Neuron (in vitro differentiated cells): ENCODE results near the gene CTNNA2.
"Not testable (repeated sequence)": the region's sequence is repeated elsewhere in the genome, so short reads cannot be mapped to it uniquely, and the experiment has no call there.

Experiments used
- H2AFZ ChIP-seq: one replicate; pipeline ENCODE4 v1.6.1; 2013; ENCODE audit warnings: low read depth, mild to moderate bottlenecking, inconsistent platforms, low read length, moderate library complexity
- H3K27me3 ChIP-seq: one replicate; pipeline ENCODE4 v1.6.1; 2013; ENCODE audit warnings: low read length; ENCODE audit not compliant: insufficient read depth
- H3K36me3 ChIP-seq: one replicate; pipeline ENCODE4 v1.6.1; 2013; ENCODE audit warnings: low read length; ENCODE audit not compliant: insufficient read depth
- H3K4me1 ChIP-seq: one replicate; pipeline ENCODE4 v1.6.1; 2013; ENCODE audit warnings: low read length; ENCODE audit not compliant: insufficient read depth
- H3K4me3 ChIP-seq: 2 replicates; pipeline ENCODE4 v1.5.1; 2013; ENCODE audit warnings: mild to moderate bottlenecking, low read length, moderate library complexity
- H3K9me3 ChIP-seq: one replicate; pipeline ENCODE4 v1.6.1; 2013; ENCODE audit warnings: low read length

CTNNA2 gene

GRCh38 chr2:80169811-80170594 lies 657.2 kb downstream of the CTNNA2 start:
- Histone ChIP-seq H3K36me3 (no peaks in the 10 kb centered on the region), H2AFZ (no peak overlapping the region), H3K4me1 (no peaks in the 10 kb centered on the region), H3K4me3 (no peak overlapping the region), H3K9me3 (no peaks in the 10 kb centered on the region), H3K27me3 (no peaks in the 10 kb centered on the region)

DNA sequence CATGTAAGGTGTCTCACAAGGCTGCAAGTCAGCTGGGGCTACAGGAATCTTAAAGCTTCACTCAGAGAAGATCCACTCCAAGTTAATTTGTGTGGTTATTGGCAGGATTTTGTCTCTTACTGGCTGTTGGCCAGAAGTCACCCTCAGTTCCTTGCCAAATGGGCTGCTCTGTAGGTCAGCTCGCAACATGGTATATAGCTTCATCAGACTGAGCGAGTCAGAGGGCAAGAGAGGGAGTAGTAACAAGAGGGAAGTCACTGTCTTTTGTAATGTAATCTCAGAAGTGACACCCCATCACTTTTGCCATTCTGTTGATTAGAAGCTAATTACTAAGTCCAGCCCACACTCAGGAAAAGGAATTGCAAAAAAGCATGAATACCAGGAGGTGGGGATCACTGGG lies 672.2 kb downstream of the CTNNA2 start:
- Histone ChIP-seq H3K4me1 (no peaks in the 10 kb centered on the region), H3K4me3 (no peak overlapping the region), H3K27me3 (no peaks in the 10 kb centered on the region), H3K36me3 (no peaks in the 10 kb centered on the region), H3K9me3 (no peaks in the 10 kb centered on the region), H2AFZ (no peak overlapping the region)

- H3K4me1 ChIP-seq, result no peaks in the 10 kb centered on the region
- no peaks in the 10 kb centered on the region for H3K9me3 ChIP-seq
- no peaks in the 10 kb centered on the region for H3K27me3 ChIP-seq
- H3K4me3 ChIP-seq, result no peak overlapping the region
- no peaks in the 10 kb centered on the region for H3K36me3 ChIP-seq
- no peak overlapping the region for H2AFZ ChIP-seq
These were observed 673.4 kb downstream of the CTNNA2 start for GRCh38 chr2:80186262-80186661.

- Histone ChIP-seq H3K4me1 (no peaks in the 10 kb centered on the region), H3K9me3 (no peaks in the 10 kb centered on the region)
These were observed 674.3 kb downstream of the CTNNA2 start for GRCh38 chr2:80187156-80187555.

DNA sequence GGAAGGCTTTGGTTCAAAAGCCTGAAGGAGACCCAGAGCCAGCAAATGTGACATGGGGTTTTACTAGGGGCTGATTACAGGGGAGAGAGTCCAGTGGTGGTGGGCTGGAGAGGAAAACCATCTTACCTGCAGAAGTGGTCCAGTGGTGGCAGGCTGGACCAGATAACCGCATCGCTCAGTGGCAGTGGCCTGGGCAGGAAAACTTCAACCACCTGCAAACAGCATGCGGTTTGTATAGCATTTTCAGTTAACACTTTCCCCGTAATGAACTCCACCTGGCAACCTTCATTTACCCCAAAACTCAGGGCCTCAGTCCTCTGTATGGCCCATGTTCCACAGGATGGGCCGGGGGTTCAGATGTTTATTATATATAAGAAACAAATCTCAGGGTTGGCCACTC lies 677.3 kb downstream of the CTNNA2 start:
- no peaks in the 10 kb centered on the region for H3K9me3 ChIP-seq
- no peak overlapping the region for H3K4me3 ChIP-seq
- no peaks in the 10 kb centered on the region for H3K4me1 ChIP-seq
- H3K27me3 ChIP-seq, result no peaks in the 10 kb centered on the region
- H2AFZ ChIP-seq, result no peak overlapping the region
- no peaks in the 10 kb centered on the region for H3K36me3 ChIP-seq

More at GRCh38 chr2:80187156-80187555, 674.3 kb downstream of the CTNNA2 start:
- Histone ChIP-seq H3K27me3 (no peaks in the 10 kb centered on the region), H2AFZ (no peak overlapping the region), H3K4me3 (no peak overlapping the region), H3K36me3 (no peaks in the 10 kb centered on the region)

DNA sequence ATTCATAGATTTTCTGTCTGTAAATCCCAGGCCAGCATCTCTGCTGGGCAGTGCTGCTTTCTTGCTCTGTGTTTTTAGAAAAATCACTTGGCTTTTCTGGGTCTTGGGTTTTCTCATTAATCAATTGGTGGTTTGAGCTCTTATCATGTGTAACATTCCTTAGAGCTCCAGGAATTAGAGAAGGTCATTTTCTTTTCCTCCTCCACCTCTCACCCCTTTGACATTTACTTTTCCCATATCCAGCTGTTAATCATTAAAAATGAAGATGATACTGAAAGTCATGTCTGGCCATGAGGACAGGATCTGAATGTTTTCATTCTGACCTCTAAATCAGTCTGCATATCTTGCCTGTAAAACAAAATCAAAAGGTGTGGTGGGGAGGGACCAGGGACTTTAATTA lies 680.7 kb downstream of the CTNNA2 start:
- H3K27me3 ChIP-seq, result no peaks in the 10 kb centered on the region
- H3K9me3 ChIP-seq, result no peaks in the 10 kb centered on the region
- no peak overlapping the region for H2AFZ ChIP-seq
- no peaks in the 10 kb centered on the region for H3K36me3 ChIP-seq
- H3K4me1 ChIP-seq, result no peaks in the 10 kb centered on the region
- H3K4me3 ChIP-seq, result no peak overlapping the region

DNA sequence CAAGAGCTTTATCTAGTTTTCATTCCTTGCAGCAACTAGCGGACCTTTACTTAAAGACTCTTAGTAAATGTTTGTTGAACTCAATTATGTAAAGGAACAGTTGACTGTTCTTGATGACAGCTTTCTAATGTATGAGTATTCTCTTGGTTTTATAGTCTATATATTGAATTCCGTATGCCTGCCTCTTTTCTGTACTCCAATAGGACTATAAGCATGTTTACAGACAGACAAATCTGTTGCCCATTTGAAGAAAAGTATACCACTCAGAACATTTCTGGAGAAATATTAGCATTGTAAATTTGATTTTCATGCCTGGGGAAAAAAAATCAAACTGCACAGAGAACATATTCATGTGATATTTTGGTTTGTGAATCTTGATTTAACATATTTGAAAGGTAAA lies 682.2 kb downstream of the CTNNA2 start:
- Histone ChIP-seq H3K36me3 (no peaks in the 10 kb centered on the region), H3K4me1 (no peaks in the 10 kb centered on the region), H3K4me3 (no peak overlapping the region), H3K9me3 (no peaks in the 10 kb centered on the region), H3K27me3 (no peaks in the 10 kb centered on the region), H2AFZ (no peak overlapping the region)

GRCh38 chr2:80198042-80198441 lies 685.2 kb downstream of the CTNNA2 start:
- Histone ChIP-seq H3K4me1 (no peaks in the 10 kb centered on the region), H3K36me3 (no peaks in the 10 kb centered on the region), H3K27me3 (no peaks in the 10 kb centered on the region), H3K9me3 (no peaks in the 10 kb centered on the region), H3K4me3 (no peak overlapping the region), H2AFZ (no peak overlapping the region)

GRCh38 chr2:80199504-80199903 lies 686.7 kb downstream of the CTNNA2 start:
- no peak overlapping the region for H2AFZ ChIP-seq
- H3K4me1 ChIP-seq, result no peaks in the 10 kb centered on the region
- H3K27me3 ChIP-seq, result no peaks in the 10 kb centered on the region
- H3K36me3 ChIP-seq, result no peaks in the 10 kb centered on the region
- H3K4me3 ChIP-seq, result no peak overlapping the region
- no peaks in the 10 kb centered on the region for H3K9me3 ChIP-seq

DNA sequence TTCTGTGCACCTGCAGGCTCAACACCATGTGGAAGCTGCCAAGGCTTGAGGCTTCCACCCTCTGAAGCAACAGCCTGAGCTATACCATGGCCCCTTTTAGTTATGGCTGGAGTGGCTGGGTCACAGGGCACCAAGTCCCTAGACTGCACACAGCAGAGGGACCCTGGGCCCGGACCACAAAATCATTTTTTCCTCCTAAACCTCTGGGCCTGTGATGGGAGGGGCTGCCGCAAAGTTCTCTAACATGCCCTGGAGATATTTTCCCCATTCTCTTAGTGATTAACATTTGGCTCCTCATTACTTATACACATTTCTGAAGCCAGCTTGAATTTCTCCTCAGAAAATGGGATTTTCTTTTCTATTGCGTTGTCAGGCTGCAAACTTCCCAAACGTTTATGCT lies 691.1 kb downstream of the CTNNA2 start:
- H2AFZ ChIP-seq, H3K4me3 ChIP-seq, H3K27me3 ChIP-seq, H3K36me3 ChIP-seq, H3K4me1 ChIP-seq, H3K9me3 ChIP-seq: not testable (repeated sequence)

GRCh38 chr2:80205498-80205897 lies 692.6 kb downstream of the CTNNA2 start:
- no peaks in the 10 kb centered on the region for H3K4me1 ChIP-seq
- no peak overlapping the region for H2AFZ ChIP-seq
- no peaks in the 10 kb centered on the region for H3K36me3 ChIP-seq
- H3K4me3 ChIP-seq, result no peak overlapping the region
- no peaks in the 10 kb centered on the region for H3K9me3 ChIP-seq
- H3K27me3 ChIP-seq, result no peaks in the 10 kb centered on the region

DNA sequence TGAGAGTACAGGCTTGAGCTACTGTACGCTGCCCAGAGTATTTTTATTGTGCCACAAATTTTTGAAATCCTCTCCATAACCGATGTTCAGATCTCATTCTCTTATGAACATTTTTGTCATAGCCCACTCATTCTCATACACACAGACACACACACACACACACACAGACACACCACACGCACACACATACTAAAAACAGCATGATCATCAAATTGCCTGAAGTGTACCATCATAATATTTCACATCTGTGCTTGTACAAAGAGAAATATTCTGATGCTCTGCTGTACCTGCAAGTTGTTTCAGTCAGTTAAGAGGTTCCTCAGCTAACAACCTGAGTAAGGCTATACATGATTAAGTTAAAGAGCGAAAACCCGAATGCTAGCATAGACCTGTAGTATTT lies 696.6 kb downstream of the CTNNA2 start:
- H3K27me3 ChIP-seq, result no peaks in the 10 kb centered on the region
- H3K4me3 ChIP-seq, result no peak overlapping the region
- H3K4me1 ChIP-seq, result no peaks in the 10 kb centered on the region
- H3K9me3 ChIP-seq, result no peaks in the 10 kb centered on the region
- no peaks in the 10 kb centered on the region for H3K36me3 ChIP-seq
- H2AFZ ChIP-seq, result no peak overlapping the region

DNA sequence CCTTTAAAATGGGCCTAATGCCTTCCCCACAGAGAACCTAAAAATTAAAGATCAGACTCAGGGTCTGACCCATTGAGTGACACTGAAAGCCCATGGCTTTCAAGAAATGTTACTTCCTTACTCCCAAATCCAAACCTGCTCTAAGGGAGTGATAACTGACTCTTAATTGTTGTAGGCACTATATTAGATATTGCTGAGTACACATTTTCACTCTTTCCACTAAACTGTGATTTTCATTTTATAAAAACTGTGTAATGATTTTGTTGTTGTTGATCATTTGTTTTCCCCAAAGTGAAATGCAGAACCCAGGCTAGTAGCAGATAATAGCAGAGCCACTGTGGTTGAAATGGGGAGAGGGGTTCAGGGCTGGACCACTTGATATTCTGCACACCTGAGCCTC lies 704.6 kb downstream of the CTNNA2 start:
- Histone ChIP-seq H3K36me3 (no peaks in the 10 kb centered on the region), H3K27me3 (no peaks in the 10 kb centered on the region), H3K4me1 (no peaks in the 10 kb centered on the region), H2AFZ (no peak overlapping the region), H3K9me3 (no peaks in the 10 kb centered on the region), H3K4me3 (no peak overlapping the region)

DNA sequence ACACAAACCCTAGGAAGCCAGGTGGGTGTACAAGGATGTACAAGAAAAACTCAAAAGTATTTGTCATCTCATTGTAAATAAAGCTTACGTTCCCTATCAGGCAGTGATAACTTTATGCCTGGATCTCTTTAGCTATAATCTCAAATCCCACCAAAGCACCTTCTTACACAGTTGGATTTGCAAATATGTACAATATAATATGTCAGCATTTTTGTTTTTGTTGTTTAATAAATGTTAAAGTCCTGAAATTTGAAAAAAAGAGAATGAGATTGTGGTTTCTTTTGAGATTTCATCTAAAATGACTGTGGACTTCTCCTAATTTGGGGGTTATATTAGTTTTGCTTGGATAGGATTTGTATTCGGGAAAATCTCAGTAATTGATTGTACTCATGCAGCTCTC lies 709.8 kb downstream of the CTNNA2 start:
- Histone ChIP-seq H3K27me3 (no peaks in the 10 kb centered on the region), H3K4me1 (no peaks in the 10 kb centered on the region), H3K36me3 (no peaks in the 10 kb centered on the region), H3K9me3 (no peaks in the 10 kb centered on the region), H2AFZ (no peak overlapping the region), H3K4me3 (no peak overlapping the region)
